Measurements from ENCODE around the gene EXOC4.

Gene EXOC4

DNA sequence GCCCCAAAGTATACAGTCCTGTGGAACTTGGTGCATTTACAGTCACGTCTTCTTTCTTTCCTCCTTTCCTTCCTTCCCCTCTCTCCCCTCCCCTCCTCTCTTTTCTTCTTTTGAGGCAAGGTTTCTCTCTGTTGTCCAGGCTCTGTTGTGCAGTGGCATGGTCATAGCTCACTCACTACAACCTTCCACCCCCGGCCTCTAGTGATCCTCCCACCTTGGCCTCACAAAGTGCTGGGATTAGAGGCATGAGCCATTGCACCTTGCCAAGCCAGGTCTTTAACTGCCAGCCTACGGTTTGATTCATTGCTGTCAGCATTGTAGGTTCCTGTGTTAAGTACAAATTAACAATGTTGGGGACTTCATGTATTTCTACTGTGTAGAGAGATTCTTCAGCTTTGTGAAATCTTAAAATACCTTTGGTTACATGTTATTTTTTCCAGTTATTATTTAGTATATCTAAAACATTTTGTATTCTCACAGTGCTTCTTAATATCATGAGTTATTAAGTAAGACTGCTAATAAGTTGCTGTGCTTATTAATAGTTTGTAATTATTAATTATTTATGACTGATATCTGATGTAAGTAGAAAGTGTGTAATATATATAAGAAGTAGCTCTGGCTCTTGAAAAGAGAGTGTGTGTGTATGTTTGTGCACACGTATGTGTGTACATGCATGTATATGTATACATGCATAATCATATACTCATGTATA, 320.8 kb downstream of the EXOC4 start:
- DNase-seq (ENCODE audit: low read depth) = no peak

DNA sequence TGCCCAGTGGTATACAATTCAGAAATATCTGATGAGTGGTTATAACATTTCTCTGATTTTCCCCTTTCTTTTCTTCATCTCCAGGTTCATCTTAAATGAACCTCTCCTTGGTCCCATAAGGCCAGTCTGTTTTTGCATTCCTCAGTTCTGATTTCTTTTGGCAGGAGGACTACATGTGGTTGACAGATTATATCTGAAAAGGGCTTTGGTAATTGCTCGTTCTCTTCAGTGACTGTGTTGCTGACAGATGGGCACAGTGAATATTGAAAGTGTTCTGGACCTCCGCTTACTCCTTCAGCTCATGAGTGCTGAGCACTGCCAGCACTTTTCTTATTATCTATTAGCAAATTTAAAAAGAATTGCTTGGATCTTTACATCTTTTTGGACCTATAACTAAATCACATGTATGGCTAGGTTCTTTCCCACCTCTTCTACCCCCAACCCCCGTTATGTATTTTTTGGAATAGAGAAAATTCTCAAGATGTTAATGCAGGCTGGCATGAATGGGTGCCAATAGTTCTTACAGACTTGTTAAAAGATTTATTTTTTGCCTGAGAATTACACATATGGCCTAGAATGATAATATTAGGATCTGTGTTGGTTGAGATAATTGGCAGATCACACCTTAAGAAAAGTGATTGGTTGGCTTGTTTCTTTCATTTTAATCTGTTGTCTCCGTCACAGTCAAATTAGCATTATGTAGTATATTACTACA, 323.0 kb downstream of the EXOC4 start:
- DNase-seq (ENCODE audit: low read depth) = no peak

DNA sequence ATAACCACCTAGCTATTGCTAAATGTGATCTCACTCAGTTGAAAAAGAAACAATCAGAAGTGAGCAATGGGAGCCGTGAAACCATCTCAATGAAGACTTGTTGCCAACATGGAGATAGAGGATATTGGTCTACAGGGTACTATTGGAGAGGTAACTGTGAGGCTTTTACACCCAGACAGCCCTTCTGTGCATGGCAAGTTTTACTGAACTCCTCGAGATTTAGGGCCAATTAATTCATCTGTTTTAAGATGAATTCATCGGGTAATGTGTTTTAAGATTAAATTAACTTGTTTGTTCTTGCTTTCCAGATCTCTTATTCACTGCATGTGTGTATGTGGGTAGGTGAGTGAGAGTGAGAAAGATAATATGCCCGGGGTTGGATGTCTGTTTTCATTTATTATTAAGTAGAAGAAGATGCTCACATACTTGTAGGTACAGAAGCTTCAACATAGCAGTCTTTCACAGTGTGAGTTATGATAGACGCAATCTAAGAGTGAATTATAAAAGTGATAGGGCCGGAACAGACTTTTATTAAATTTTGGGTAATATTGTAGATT, 323.8 kb downstream of the EXOC4 start:
- DNase-seq (ENCODE audit: low read depth) = no peak

DNA sequence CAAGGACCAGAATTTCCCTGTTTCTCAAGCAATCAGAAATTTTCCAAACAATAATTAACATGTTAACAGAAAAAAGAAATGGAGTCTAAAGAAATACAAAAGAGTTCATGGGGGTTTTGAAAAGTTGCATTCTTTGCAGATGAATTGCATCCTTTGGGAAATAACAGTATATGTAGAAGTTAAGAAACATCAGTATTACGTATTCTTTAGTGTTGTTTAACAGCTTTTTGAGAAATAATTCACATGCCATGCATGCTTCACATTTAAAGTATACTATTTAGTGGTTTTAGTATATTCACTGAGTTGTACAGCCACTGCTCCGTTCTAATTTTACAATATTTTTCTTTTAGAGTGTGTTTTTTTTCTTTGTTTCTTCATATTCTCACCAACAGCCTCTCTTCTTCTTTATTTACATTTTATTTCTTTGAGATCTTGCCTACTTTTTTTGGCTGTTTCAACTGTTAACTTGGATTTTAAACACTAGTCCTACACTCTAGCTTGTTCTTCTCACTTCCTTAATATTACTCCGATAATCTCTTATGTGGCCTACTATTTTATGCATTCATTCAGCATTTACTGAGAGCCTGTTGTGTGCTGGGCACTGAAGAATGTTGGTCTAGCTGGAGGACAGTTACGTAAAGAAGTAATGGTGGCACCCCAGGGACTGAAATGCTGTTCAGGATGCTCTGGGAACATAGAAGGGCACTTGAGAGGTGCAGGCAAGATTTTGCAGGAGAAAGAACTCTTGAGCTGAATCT, 330.1 kb downstream of the EXOC4 start:
- DNase-seq (ENCODE audit: low read depth) = peak; percentile 60

DNA sequence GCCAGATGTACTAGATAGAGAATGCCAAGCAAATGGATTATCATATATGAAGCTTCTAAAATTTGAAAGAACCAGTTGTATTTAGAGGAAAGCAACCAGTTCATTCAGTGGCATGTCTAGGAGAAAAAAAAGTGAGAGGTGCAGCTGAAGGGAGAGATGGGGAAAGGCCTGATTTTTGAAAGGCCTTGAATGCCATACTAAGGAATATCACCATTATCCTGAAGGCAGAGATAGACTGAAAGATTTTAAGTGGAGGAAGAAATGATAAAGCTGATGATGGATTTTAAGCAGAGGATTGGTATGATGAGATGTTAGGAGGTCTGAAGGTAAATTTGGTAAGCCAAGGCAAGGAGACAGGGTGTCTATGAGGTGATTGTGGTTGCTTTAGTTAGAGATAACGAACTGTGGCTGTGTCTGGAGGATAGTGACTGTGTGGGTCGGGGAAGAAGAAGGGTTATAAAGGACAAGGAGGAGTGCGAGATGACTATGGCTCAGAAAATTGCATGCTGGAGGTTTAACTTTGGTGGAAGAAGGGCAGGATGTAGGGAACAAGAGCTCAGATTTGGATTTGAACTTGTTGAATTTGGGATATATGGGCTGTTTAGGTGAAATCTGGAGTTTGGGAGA, 330.8 kb downstream of the EXOC4 start:
- no peak for DNase-seq (ENCODE audit: low read depth)

DNA sequence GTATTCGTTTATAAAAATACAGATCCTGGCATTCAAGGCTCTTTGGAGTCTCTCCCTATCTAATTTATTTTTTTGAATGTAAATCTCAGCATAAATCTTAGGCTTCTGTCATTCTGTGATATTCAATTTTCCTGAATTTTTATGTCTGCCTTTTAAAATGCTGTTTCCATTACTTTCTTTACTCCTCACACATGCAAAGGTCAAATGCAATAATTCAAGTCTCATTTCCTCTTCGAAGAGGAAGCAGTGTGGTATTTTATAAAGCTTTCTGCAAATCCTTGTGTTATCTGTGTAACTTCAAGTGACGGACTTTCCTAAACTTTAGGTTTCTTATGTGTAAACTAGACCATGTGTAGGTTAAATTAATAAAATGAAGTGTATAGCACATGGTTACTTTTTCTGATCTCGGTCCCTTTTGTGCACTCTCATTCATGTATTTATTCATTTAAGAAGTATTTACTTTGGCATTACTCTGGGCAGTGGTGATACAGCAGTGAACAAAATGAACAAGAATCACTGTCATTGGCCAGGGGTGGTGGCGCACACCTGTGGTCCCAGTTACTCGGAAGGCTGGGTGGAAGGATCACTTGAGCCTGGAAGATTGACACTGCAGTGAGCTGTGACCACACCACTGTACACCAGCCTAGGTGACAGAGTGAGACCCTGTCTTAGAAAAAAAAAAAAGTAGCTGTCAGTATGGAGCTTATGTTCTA, 332.2 kb downstream of the EXOC4 start:
- DNase-seq (ENCODE audit: low read depth) = no peak

DNA sequence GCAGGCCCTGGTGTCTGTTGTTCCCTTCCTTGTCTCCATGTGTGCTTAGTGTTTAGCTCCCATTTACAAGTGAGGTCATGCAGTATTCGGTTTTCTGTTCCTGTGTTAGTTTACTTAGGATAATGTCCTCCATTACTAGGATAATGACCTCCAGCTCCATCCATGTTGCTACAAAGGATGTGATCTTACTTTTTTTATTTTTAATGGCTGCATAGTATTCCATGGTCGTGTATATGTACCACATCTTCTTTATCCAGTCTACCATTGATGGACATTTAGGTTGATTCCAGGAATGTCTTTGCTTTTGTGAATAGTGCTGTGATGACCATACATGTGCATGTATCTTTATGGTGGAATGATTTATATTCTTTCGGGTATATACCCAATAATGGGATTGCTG, 333.4 kb downstream of the EXOC4 start:
- DNase-seq (ENCODE audit: low read depth) = no peak

DNA sequence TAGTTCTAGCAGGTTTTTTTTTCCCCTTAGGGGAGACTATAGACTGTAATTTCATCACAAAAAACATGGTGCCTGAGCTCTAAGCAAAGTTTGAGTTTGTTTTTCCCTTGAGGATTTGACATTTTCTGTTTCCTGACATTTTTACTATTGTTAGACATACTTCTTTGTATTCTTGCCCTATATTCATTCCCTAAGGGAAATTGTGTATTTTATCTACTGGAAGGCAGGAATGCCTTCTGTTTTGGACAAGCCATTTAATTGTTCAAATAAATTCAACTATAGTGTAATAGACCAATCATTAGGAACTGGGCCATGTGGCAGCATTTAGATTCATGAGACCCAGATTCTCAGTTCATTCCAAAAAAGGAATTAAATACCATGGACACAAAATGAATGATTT, 335.0 kb downstream of the EXOC4 start:
- DNase-seq (ENCODE audit: low read depth) = no peak

DNA sequence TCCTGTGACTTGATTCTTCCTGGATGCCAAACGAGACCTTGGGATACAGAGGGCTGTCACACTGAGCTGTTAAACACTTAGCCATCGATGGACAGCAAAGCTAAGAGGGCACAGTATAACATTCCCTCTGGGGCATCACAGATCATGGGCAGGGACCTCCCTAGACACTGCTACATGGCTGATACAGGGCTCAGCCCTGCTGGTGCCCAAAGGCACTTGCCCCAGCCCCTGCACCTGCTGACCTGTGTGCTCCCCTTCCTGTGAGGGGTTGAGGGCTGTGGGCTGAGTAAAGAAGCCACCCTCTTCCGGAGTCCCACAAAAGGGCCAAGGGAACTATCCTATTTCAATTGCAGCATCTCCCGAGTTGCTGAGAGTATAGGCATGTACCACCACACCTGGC, 337.9 kb downstream of the EXOC4 start:
- no peak for DNase-seq (ENCODE audit: low read depth)

DNA sequence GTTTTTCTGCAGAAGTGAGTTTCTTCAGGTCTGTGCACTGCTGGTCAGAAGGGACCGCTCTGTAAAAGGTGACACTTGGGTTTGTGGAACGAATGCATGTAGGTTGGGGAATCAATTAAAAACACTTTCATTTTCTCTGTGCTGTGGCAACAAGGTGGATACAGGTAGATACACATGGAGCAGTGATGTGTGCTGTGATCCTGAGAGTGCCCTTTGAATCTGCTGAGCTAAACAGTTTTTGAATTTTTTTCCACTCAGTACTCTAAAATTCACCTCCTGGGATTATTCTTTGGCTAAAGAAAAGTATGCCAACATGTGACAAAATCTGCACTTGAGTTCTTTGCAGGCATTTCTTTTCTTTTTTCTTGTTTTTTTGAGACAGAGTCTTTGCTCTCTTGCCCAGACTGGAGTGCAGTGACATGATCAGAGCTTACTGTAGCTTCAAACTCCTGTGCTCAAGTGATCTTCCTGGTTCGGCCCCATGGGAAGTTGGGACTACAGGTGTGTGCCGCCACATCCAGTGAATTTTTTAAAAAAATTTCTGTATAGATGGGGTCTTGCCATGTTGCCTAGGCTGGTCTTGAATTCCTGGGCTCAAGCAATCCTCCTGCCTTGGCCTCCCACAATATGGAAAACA, 338.9 kb downstream of the EXOC4 start:
- DNase-seq (ENCODE audit: low read depth) = no peak

DNA sequence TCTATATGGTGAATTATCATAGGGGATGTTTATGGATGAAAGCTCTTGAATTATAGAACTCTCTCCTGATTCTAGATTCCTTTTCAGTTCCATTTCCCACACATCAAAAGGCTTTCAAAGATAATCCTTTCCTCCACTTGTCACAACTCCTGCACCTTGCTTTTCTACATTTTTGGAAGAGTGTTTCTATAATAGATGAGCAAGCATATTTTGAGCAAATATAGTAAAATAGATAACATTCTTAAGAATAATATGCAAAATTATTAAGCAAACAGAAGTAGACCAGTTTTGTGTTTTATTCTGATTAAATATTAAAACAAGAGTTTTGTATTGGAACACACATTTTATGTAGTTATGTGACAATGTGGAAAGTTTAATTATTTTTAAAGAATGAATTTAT, 340.7 kb downstream of the EXOC4 start:
- no peak for DNase-seq (ENCODE audit: low read depth)

DNA sequence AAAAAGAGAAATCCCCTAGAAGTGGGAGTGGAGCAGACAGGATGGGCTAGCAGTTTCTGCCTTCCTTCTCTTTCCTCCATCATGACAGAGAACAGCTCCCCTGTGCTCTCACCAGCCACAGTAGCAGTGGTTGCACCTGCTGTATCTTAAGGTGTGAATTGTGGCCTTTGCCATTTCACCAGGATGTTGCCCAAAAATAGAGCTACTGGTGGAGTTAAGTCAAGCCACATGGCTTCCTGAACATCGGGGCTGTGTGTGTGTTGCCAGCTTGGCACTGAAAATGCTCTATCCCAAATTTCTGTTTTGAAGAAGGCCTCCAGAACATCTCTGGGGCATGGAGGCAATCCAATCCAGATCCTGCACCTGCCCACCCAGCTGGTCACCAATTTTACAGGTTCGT, 348.7 kb downstream of the EXOC4 start:
- no peak for DNase-seq (ENCODE audit: low read depth)

DNA sequence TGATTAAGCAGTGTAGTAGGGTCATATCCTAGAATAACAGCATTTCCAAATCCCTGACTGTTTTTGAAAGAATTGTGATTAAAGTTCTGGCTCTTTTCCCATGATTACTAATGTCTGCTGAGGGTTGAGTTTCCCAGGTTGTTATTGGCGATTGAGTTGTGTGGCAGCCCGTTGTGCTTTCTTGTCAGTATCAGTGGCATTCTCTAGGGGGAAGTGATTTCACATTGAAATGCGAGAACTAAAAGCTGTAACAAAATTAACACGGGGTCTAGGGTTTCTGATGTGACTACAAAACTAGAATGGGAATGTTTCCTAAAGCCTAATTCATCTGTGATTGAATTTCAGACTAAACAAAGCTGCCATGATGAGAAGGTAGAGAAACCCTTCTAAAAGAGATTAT, 349.4 kb downstream of the EXOC4 start:
- no peak for DNase-seq (ENCODE audit: low read depth)

DNA sequence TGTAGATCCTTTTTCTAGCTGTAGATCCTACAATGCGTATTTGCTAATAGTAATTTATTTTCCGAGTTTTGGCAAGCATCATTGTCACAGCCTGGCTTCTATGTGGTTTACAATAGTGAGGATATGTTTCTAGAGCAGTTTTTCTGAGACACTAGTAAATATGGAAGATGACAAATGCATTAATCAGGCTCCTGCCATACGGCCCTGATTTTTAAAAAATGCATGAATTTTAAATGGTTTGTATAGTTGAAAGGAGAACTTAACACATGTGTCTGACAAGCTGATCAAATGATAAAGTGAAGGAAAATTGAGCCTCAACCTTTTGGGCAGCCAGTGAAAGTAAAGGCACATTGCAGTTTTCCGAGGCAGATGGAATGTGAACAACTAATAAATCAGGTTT, 354.1 kb downstream of the EXOC4 start:
- DNase-seq (ENCODE audit: low read depth) = no peak

DNA sequence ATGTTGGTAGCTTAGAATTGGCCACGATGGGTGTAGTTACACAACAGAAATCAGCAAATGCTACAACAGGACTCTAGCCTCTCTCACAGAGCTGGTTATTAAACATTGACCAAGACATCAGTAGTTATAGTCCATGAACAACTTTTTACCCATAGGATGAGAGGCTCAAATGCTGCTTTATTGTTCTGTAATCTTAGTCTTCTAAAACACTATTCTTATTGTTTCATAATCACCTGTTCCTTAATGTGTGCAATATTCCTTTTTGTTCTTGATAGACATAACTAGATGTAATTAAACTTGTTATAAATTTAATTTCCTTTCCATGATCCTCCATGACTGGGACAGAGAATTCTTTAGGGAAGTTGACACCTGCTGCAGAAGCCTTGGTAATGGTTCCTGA, 356.9 kb downstream of the EXOC4 start:
- no peak for DNase-seq (ENCODE audit: low read depth)

DNA sequence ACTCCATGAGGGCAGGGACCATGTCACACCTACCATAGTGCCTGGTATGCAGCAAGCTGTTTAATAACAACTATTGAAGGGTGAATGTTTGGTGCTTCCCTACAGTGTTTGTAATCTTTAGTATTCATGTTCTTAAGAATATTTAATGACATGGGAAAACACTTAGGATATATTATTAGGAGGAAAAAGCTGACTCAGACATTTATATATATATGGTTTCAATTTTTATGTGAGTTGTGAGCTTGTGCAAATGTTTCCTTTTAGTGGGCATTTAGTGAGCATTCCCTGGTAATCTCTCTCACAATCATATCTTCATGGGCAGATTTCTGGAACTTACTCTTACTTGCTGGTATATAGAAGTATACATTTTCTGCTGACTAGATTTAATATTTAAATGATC, 359.1 kb downstream of the EXOC4 start:
- no peak for DNase-seq (ENCODE audit: low read depth)

DNA sequence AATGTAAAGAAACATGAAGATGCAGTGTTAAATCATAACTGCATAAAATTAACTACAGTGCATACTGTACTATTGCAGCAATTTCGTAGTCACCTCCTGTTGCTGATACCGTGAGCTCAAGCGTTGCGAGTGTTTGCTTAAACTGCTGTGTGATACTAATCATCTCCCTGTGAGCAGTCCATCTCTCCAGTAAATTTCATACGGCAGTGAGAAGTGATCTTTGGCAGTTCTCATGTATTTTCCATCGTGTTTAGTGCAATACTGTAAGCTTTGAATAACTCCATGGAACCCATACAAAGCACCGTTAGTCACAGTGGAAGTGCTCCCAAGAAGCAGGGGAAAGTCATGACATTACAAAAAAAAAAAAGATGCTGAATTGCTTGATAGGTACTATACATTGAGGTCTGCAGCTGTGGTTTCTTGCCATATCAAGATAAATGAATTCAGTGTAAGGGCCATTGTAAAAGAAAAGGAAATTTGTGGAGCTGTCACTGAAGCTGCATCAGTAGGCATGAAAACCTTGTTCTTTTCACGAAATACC, 360.4 kb downstream of the EXOC4 start:
- no peak for DNase-seq (ENCODE audit: low read depth)

DNA sequence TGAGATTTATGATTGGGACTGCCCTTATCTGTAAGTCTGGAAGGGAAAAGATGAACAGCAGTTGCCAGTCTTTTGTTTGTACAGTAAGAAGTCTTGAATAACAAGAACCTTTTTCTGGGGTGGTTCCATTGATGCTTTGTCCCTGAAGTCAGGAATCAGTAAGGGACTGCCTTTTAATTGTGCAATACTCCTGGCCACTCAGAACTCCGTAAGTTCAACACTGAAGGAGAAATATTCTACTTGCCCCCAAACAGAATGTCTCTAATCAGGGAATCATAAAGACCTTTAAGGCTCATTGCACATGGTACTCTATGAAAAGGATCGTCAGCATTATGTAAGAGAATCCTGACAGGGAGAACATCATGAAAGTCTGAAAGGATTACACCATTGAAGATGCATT, 361.4 kb downstream of the EXOC4 start:
- DNase-seq (ENCODE audit: low read depth) = no peak

DNA sequence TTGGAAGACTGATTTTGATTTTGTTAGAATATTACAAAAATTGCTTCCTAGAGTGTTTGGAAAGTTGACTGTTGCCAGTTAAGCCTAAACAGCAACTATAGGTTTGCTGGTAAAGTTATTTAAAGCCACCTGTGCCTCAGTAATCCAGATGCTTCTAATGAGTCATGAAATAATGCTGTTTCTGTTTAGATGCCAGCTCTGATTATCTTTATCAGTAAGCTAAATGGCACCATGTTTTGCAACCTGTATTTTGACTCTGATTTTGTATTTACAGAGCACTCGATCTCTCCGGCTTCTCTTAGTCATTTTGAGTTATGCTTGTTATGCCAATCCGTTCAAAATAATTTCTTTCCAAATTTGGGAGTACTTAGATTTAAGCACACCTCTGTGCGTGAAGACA, 366.1 kb downstream of the EXOC4 start:
- no peak for DNase-seq (ENCODE audit: low read depth)

DNA sequence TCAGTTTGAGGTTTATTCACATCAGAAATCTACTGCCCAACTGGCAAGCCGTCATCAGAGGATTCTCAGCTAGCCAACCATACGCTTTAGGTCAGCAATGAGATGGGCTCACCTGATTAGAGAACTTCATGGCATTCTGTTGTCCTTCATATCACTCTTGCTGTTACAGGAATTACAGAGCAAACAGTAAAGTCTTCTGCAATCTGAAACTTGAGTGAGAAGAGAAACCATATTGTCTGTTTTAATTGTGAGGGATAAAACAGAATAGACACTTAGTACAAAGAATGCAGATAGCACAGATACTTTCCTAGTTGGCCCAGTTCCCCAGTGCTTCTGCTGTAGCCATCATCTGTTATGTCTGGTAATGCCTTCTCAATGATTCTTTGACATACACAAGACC, 366.6 kb downstream of the EXOC4 start:
- DNase-seq (ENCODE audit: low read depth) = no peak

DNA sequence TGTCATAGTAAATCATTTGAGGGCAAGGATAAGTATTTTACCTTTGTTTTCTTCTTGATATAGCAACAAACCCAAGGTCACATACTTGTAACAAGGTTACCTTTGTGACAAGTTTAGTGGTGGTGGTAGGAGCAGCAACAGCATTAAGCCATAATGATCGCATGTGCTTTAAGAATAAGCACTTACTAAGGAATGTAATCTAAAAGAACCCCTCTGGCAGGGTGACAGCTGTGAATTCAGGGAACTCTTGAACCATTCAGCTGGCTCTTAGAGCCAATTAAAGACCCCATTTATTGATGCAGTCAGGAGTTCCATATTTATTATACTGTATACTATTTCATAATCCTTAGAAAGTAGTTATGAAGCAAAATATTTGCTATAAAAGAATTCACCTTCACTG, 370.8 kb downstream of the EXOC4 start:
- DNase-seq (ENCODE audit: low read depth) = no peak
